Heart left ventricle (tissue), 13 donors: ENCODE data around the gene MEP1A.

Source experiments
- POLR2A ChIP-seq, 2 donors: fragments of 450-650 bp; IDR thresholded peaks; one replicate each; pipeline ENCODE4 v1.6.1; 2017; ENCODE audit warnings: antibody characterized with exemption in 2 of 2, mild to moderate bottlenecking in 2 of 2, moderate library complexity in 2 of 2
- TF ChIP-seq, protein P1 (sequence below), 12 donors: fragments of 200-600 bp; sonication (generic) in 4 of 12; IDR thresholded peaks; one replicate each; pipeline versions ENCODE4 v1.5.0 to v1.8.0; 2018 to 2022; ENCODE audit warnings: antibody characterized with exemption in 12 of 12, mild to moderate bottlenecking in 5 of 12
- donor health status: ischemic (EF 13 %, LVEDD 7.1; RV severe dilation, severe dysfunction).
- donor health status: DM: no; HTN: yes; CAD: no.
- donor health status: DM: no; HTN: no; CAD: no.
- donor health status: ischemic (EF 25% LVEDD 6.9; RV normal size, moderate dysfunction).
- donor health status: ischemic (EF 25% LVEDD 5.7; RV mildly dilated, moderate dysfunction).
- donor health status: ischemic (EF 35%, LVEDD 5.7; RV mildly dilated, moderate dysfunction).
- donor health status: nonischemic (EF 11% LVEDD 7.7; RV severe dilation, severe dysfunction).
- donor health status: DM: yes; HTN: yes; CAD: no.
- donor health status: PGD.
- donor health status: ischemic (EF 29% LVEDD 5.4; RV normal size, mild dysfunction).
- donor health status: nonischemic (EF 23%, LVEDD 6.1; RV moderate dilation, normal function).

DNA sequence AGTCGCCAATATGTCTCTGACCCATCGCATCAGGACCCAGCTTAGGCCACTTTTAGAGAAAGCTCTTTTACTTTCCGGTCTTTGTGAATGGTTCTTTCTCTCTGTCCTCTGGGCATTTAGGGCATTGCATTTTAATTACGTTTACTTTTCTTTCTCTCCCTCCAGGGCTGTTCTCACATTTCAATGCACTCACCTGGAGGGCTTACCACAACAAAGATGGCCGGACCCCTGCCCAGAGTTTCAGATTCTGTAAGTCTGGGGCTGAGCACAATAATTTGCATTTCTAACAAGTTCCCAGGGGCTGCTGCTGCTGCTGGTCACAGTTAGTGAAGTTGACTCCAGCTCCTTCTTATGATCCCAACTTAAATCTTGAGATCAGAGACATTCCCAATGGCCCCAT lies 43.5 kb upstream of the MEP1A start:
- TF ChIP-seq, protein P1, sequence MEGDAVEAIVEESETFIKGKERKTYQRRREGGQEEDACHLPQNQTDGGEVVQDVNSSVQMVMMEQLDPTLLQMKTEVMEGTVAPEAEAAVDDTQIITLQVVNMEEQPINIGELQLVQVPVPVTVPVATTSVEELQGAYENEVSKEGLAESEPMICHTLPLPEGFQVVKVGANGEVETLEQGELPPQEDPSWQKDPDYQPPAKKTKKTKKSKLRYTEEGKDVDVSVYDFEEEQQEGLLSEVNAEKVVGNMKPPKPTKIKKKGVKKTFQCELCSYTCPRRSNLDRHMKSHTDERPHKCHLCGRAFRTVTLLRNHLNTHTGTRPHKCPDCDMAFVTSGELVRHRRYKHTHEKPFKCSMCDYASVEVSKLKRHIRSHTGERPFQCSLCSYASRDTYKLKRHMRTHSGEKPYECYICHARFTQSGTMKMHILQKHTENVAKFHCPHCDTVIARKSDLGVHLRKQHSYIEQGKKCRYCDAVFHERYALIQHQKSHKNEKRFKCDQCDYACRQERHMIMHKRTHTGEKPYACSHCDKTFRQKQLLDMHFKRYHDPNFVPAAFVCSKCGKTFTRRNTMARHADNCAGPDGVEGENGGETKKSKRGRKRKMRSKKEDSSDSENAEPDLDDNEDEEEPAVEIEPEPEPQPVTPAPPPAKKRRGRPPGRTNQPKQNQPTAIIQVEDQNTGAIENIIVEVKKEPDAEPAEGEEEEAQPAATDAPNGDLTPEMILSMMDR (IDR thresholded peaks at IDR 0.05): no peak
- no peak for TF ChIP-seq POLR2A (IDR thresholded peaks at IDR 0.05)
